Esophagus muscularis mucosa (tissue), 3 donors: ENCODE measurements around the gene DGKG.

Experiments
- CTCF ChIP-seq, 3 experiments: fragments of 200-600 bp in 2 of 3; fragments of 450-650 bp in 1 of 3; sonication (generic) in 2 of 3; IDR thresholded peaks; one replicate each; pipeline ENCODE4 v1.5.1; 2017 to 2019; ENCODE audit warnings: antibody characterized with exemption in 3 of 3, mild to moderate bottlenecking in 2 of 3, moderate library complexity in 1 of 3
- POLR2A ChIP-seq: fragments of 450-650 bp; IDR thresholded peaks from one replicate; pipeline ENCODE4 v1.6.1; 2017; ENCODE audit warnings: antibody characterized with exemption, moderate library complexity, mild to moderate bottlenecking, low read depth

- no peak for TF ChIP-seq CTCF (IDR thresholded peaks at IDR 0.05)
- TF ChIP-seq POLR2A, result no peak
Observed at GRCh38 chr3:186320862-186321568, 41.0 kb downstream of the DGKG start.
